ENCODE measurements around the gene C22orf23. TPM values are rescaled to one million over a fixed set of nuclear protein-coding genes. Genes with fewer than 3 reads are reported as not detected.

Gene C22orf23
- total and polyA plus RNA-seq, 2 of the 13 experiments (the other 11 are each of a cell fraction or from before 2014, with no cell fraction given) = 0.21 to 0.24 TPM

GRCh38 chr22:37990862-37991261 lies 37.5 kb upstream of the C22orf23 start:
- 86% methylated on average over 7 of the region's 7 CpGs for WGBS (ENCODE audit: low lambda C conversion rate)
- in situ Hi-C loops (cut with HindIII; ENCODE audit: extremely low pct_ligation_motif_present, low pct_unique_long_range_greater_than_20kb) = no loop called here

More at GRCh38 chr22:37990862-37991261, 37.5 kb upstream of the C22orf23 start:
- ATAC-seq = no peak
- H4K20me1 ChIP-seq (ENCODE audit: insufficient read depth, low read length) = no peaks in the 10 kb centered on the region
- no peaks in the 10 kb centered on the region for H3K27me3 ChIP-seq (ENCODE audit: control insufficient read depth in 1 of 2, insufficient read depth in 2 of 2, low read length in 2 of 2)
- no peak for TF ChIP-seq HNF1A (IDR thresholded peaks at IDR 0.05; ENCODE audit: low read depth)
- TF ChIP-seq HNF1A (CRISPR knock-in tag; IDR thresholded peaks at IDR 0.05; ENCODE audit: borderline replicate concordance) = no peak
- TF ChIP-seq ZNF546 (CRISPR knock-in tag; conservative IDR thresholded peaks at IDR 0.05) = no peak
- no peak for TF ChIP-seq ZNF446 (CRISPR knock-in tag; IDR thresholded peaks at IDR 0.05)
- TF ChIP-seq ZNF468 (CRISPR knock-in tag; IDR thresholded peaks at IDR 0.05) = no peak
- no peak for TF ChIP-seq ARHGAP35 (CRISPR knock-in tag; IDR thresholded peaks at IDR 0.05; ENCODE audit: borderline replicate concordance)
- TF ChIP-seq XBP1 (CRISPR knock-in tag; IDR thresholded peaks at IDR 0.05) = no peak
- TF ChIP-seq ZFP36 (IDR thresholded peaks at IDR 0.05; ENCODE audit: borderline replicate concordance, low read depth, low read length, partially characterized antibody) = no peak
- TF ChIP-seq ZBTB7A (CRISPR knock-in tag; IDR thresholded peaks at IDR 0.05) = no peak
- TF ChIP-seq SAFB2 (CRISPR knock-in tag; IDR thresholded peaks at IDR 0.05; ENCODE audit: borderline replicate concordance, low read depth) = no peak
- ChIA-PET CTCF (ENCODE audit: low intra/inter-chr PET ratio, low total read pairs) (no interaction called here), POLR2A (interaction anchor here (1.1 kb wide), 1 partner anchor 16 kb away, joined by 3 read pairs; no protein-coding TSS in a partner anchor)
- H3K27ac ChIP-seq (ENCODE audit: extremely low read length, insufficient read depth, low read length) = no peak overlapping the region
- H2AFZ ChIP-seq (ENCODE audit: low read length) = no peak overlapping the region
- H3K4me1 ChIP-seq (ENCODE audit: insufficient read depth, low read length) = peaks cover 28% of the 10 kb centered on the region
- H3K9ac ChIP-seq (ENCODE audit: insufficient read depth, low read depth, low read length) = no peak overlapping the region
- no peak overlapping the region for H3K4me2 ChIP-seq (ENCODE audit: low read depth, low read length)
- no peak overlapping the region for H3K4me3 ChIP-seq (replicated peaks in 1 of 3; ENCODE audit: insufficient read depth in 1 of 3, low read depth in 2 of 3, low read length in 3 of 3)
- no peak for FAIRE-seq
- DNase-seq (ENCODE audit: low spot score) = no peak
- H3K9me3 ChIP-seq (ENCODE audit: low read length) = no peaks in the 10 kb centered on the region
- no peaks in the 10 kb centered on the region for H3K79me2 ChIP-seq (ENCODE audit: insufficient read depth, low read length)
- no TSS peak for BruUV-seq (replicated peaks)
- intact Hi-C loops (cut with micrococcal nuclease; ENCODE audit: unreplicated experiment) = no loop called here
- no peaks in the 10 kb centered on the region for H3K36me3 ChIP-seq (replicated peaks in 1 of 2; ENCODE audit: control insufficient read depth in 1 of 2, insufficient read depth in 2 of 2, low read length in 2 of 2)

All from HepG2 (cell line).